Urinary bladder (tissue), 4 donors: ENCODE data around the gene DPP4. TPM values are rescaled to one million over a fixed set of nuclear protein-coding genes. Genes with fewer than 3 reads are reported as not detected.

Experiments used
- DNase-seq: peaks from one replicate; pipeline ENCODE4 v3.0.0-alpha.2; 2015; ENCODE audit errors: extremely low spot score
- H3K27ac ChIP-seq: one replicate; pipeline ENCODE4 v1.5.1; 2013; ENCODE audit warnings: low read depth, mild to moderate bottlenecking, moderate library complexity
- H3K36me3 ChIP-seq: one replicate; pipeline ENCODE4 v1.6.1; 2013; ENCODE audit warnings: mild to moderate bottlenecking, moderate library complexity; ENCODE audit not compliant: insufficient read depth
- H3K4me1 ChIP-seq: one replicate; pipeline ENCODE4 v1.6.1; 2013; ENCODE audit warnings: mild to moderate bottlenecking, moderate library complexity; ENCODE audit not compliant: insufficient read depth
- H3K4me3 ChIP-seq: one replicate; pipeline ENCODE4 v1.5.1; 2013; ENCODE audit warnings: low read depth, low read length
- WGBS: extraction: QIAGEN DNeasy Blood & Tissue Kit; methylation state at CpG from one replicate; pipeline ENCODE4 v1.1.7; 2013; 5-methylcytosine and 5-hydroxymethylcytosine counted together
- polyA plus RNA-seq: library from polyadenylated mRNA; stranded (reverse); fragments of 200-250 nt; gene quantifications from one replicate; pipeline ENCODE4 v1.2.3, GENCODE V29; 2013
- total RNA-seq: library from RNA; depleted of rRNA; stranded (reverse); fragments of >200 nt; gene quantifications from one replicate; pipeline ENCODE4 v1.2.3, GENCODE V29; 2014
- donor health status: healthy with polysubstance abuse.
- donor health status: healthy.

The DPP4 gene
- total and polyA plus RNA-seq, 2 donors: 0.80 to 44.1 TPM

- no peak overlapping the region for H3K4me3 ChIP-seq
- H3K27ac ChIP-seq: no peak overlapping the region
- DNase-seq: no peak
- 51% methylated on average over 3 of the region's 3 CpGs for WGBS
- H3K4me1 ChIP-seq: no peaks in the 10 kb centered on the region
- peaks cover 2% of the 10 kb centered on the region for H3K36me3 ChIP-seq
These were observed 36.8 kb downstream of the DPP4 start for GRCh38 chr2:162037028-162037795.

GRCh38 chr2:162035981-162036380 is 38.0 kb downstream of the DPP4 start:
- no peaks in the 10 kb centered on the region for H3K36me3 ChIP-seq
- 98% methylated on average over 3 of the region's 3 CpGs for WGBS
- H3K4me3 ChIP-seq: no peak overlapping the region
- H3K4me1 ChIP-seq: no peaks in the 10 kb centered on the region
- no peak overlapping the region for H3K27ac ChIP-seq
- no peak for DNase-seq

GRCh38 chr2:162030363-162031190 is 43.4 kb downstream of the DPP4 start:
- no peak overlapping the region for H3K4me3 ChIP-seq
- 95% methylated on average over 9 of the region's 9 CpGs for WGBS
- H3K36me3 ChIP-seq: no peaks in the 10 kb centered on the region
- H3K27ac ChIP-seq: no peak overlapping the region
- no peaks in the 10 kb centered on the region for H3K4me1 ChIP-seq
- no peak for DNase-seq

GRCh38 chr2:162029287-162029901 is 44.6 kb downstream of the DPP4 start:
- WGBS: 67% methylated on average over 9 of the region's 9 CpGs
- no peak for DNase-seq
- Histone ChIP-seq H3K4me3 (no peak overlapping the region), H3K27ac (no peak overlapping the region), H3K36me3 (no peaks in the 10 kb centered on the region), H3K4me1 (no peaks in the 10 kb centered on the region)

- no peaks in the 10 kb centered on the region for H3K36me3 ChIP-seq
- 88% methylated on average over 4 of the region's 4 CpGs for WGBS
- DNase-seq: no peak
- H3K4me1 ChIP-seq: no peaks in the 10 kb centered on the region
- no peak overlapping the region for H3K27ac ChIP-seq
- H3K4me3 ChIP-seq: no peak overlapping the region
These were observed 45.5 kb downstream of the DPP4 start for GRCh38 chr2:162028511-162028910.

- WGBS: 53% methylated on average over 6 of the region's 6 CpGs
These were observed 48.7 kb downstream of the DPP4 start for GRCh38 chr2:162025121-162025911.

GRCh38 chr2:162022290-162022945 is 51.6 kb downstream of the DPP4 start:
- 58% methylated on average over 3 of the region's 3 CpGs for WGBS
- H3K27ac ChIP-seq: no peak overlapping the region
- no peaks in the 10 kb centered on the region for H3K4me1 ChIP-seq
- no peaks in the 10 kb centered on the region for H3K36me3 ChIP-seq
- no peak overlapping the region for H3K4me3 ChIP-seq
- DNase-seq: no peak

More at GRCh38 chr2:162025121-162025911, 48.7 kb downstream of the DPP4 start:
- DNase-seq: no peak
- Histone ChIP-seq H3K4me3 (no peak overlapping the region), H3K36me3 (no peaks in the 10 kb centered on the region), H3K27ac (no peak overlapping the region), H3K4me1 (no peaks in the 10 kb centered on the region)

- H3K36me3 ChIP-seq: no peaks in the 10 kb centered on the region
- no peak overlapping the region for H3K4me3 ChIP-seq
- no peaks in the 10 kb centered on the region for H3K4me1 ChIP-seq
- WGBS: 91% methylated on average over 7 of the region's 7 CpGs
- H3K27ac ChIP-seq: no peak overlapping the region
- no peak for DNase-seq
These were observed 52.4 kb downstream of the DPP4 start for GRCh38 chr2:162021516-162022058.

GRCh38 chr2:162018530-162018929 is 55.5 kb downstream of the DPP4 start:
- Histone ChIP-seq H3K4me1 (no peaks in the 10 kb centered on the region), H3K4me3 (no peak overlapping the region), H3K27ac (no peak overlapping the region), H3K36me3 (no peaks in the 10 kb centered on the region)
- no peak for DNase-seq
- 86% methylated on average over 8 of the region's 8 CpGs for WGBS

- no peak overlapping the region for H3K27ac ChIP-seq
- H3K4me3 ChIP-seq: no peak overlapping the region
- 88% methylated on average over 3 of the region's 3 CpGs for WGBS
- H3K4me1 ChIP-seq: no peaks in the 10 kb centered on the region
- no peak for DNase-seq
- no peaks in the 10 kb centered on the region for H3K36me3 ChIP-seq
These were observed 56.8 kb downstream of the DPP4 start for GRCh38 chr2:162017233-162017632.

GRCh38 chr2:162016080-162016479 is 57.9 kb downstream of the DPP4 start:
- Histone ChIP-seq H3K4me3 (no peak overlapping the region), H3K27ac (no peak overlapping the region), H3K4me1 (no peaks in the 10 kb centered on the region), H3K36me3 (no peaks in the 10 kb centered on the region)
- DNase-seq: no peak
- WGBS: 68% methylated on average over 2 of the region's 2 CpGs

- Histone ChIP-seq H3K36me3 (no peaks in the 10 kb centered on the region), H3K27ac (no peak overlapping the region)
- WGBS: 50% methylated on average over 6 of the region's 6 CpGs
These were observed 59.3 kb downstream of the DPP4 start for GRCh38 chr2:162014751-162015150.

More at GRCh38 chr2:162014751-162015150, 59.3 kb downstream of the DPP4 start:
- Histone ChIP-seq H3K4me3 (no peak overlapping the region), H3K4me1 (no peaks in the 10 kb centered on the region)
- no peak for DNase-seq
